ENCODE results near the gene CSNK2A3.

CSNK2A3 gene

GRCh38 chr11:11335043-11335442 is 18.0 kb downstream of the CSNK2A3 start:
- DNase-seq (ENCODE audit: low spot score): no peak

- DNase-seq (ENCODE audit: low spot score): no peak
Measured at GRCh38 chr11:11334607-11335006, 18.4 kb downstream of the CSNK2A3 start.

- no peak for DNase-seq (ENCODE audit: low spot score)
Measured at GRCh38 chr11:11332141-11332710, 20.8 kb downstream of the CSNK2A3 start.

GRCh38 chr11:11329062-11329806 is 23.8 kb downstream of the CSNK2A3 start:
- DNase-seq (ENCODE audit: low spot score): no peak

- DNase-seq (ENCODE audit: low spot score): no peak
Measured at GRCh38 chr11:11324090-11324489, 29.0 kb downstream of the CSNK2A3 start.

GRCh38 chr11:11322101-11322500 is 30.9 kb downstream of the CSNK2A3 start:
- DNase-seq (ENCODE audit: low spot score): no peak

- DNase-seq (ENCODE audit: low spot score): no peak
Measured at GRCh38 chr11:11320825-11321224, 32.2 kb downstream of the CSNK2A3 start.

GRCh38 chr11:11318961-11319360 is 34.1 kb downstream of the CSNK2A3 start:
- DNase-seq (ENCODE audit: low spot score): no peak

GRCh38 chr11:11318461-11318860 is 34.6 kb downstream of the CSNK2A3 start:
- DNase-seq (ENCODE audit: low spot score): no peak

- no peak for DNase-seq (ENCODE audit: low spot score)
Measured at GRCh38 chr11:11316651-11317230, 36.3 kb downstream of the CSNK2A3 start.

GRCh38 chr11:11313902-11314692 is 39.0 kb downstream of the CSNK2A3 start:
- no peak for DNase-seq (ENCODE audit: low spot score)

- DNase-seq (ENCODE audit: low spot score): no peak
Measured at GRCh38 chr11:11313426-11313825, 39.6 kb downstream of the CSNK2A3 start.

GRCh38 chr11:11312738-11313137 is 40.3 kb downstream of the CSNK2A3 start:
- no peak for DNase-seq (ENCODE audit: low spot score)

GRCh38 chr11:11311169-11311568 is 41.9 kb downstream of the CSNK2A3 start:
- no peak for DNase-seq (ENCODE audit: low spot score)

GRCh38 chr11:11309906-11310305 is 43.1 kb downstream of the CSNK2A3 start:
- DNase-seq (ENCODE audit: low spot score): no peak

- no peak for DNase-seq (ENCODE audit: low spot score)
Measured at GRCh38 chr11:11308249-11308648, 44.8 kb downstream of the CSNK2A3 start.

- DNase-seq (ENCODE audit: low spot score): no peak
Measured at GRCh38 chr11:11306855-11307254, 46.2 kb downstream of the CSNK2A3 start.

GRCh38 chr11:11304550-11304949 is 48.5 kb downstream of the CSNK2A3 start:
- DNase-seq (ENCODE audit: low spot score): no peak

- no peak for DNase-seq (ENCODE audit: low spot score)
Measured at GRCh38 chr11:11302565-11302964, 50.5 kb downstream of the CSNK2A3 start.
